Aorta (tissue), 5 donors: ENCODE data around the gene SLCO2B1. TPM values are rescaled to one million over a fixed set of nuclear protein-coding genes. Genes with fewer than 3 reads are reported as not detected.
A peak's percentile ranks its signal among the peaks of the same experiment; 100 is the strongest.

Experiments used
- ATAC-seq: fragments of 200-7000 bp; cut with Tn5 transposase; one replicate; pipeline ENCODE4 v1.9.1; 2022; ENCODE audit warnings: moderate library complexity; ENCODE audit not compliant: low FRiP score
- DNase-seq, 2 donors: peaks; one replicate each; pipeline ENCODE4 v3.0.0-alpha.2; 2020
- H3K27ac ChIP-seq, 2 donors: one replicate each; pipeline ENCODE4 v1.5.1; 2013; ENCODE audit warnings: low read length in 2 of 2, mild to moderate bottlenecking in 2 of 2, moderate library complexity in 2 of 2, control low read depth in 1 of 2, inconsistent platforms in 1 of 2, low read depth in 1 of 2
- H3K27me3 ChIP-seq, 2 donors: one replicate each; pipeline ENCODE4 v1.6.1; 2013; ENCODE audit warnings: control low read depth in 1 of 2, low read length in 1 of 2, mild to moderate bottlenecking in 1 of 2, moderate library complexity in 1 of 2; ENCODE audit not compliant: insufficient read depth in 2 of 2, control insufficient read depth in 1 of 2
- H3K36me3 ChIP-seq, 2 donors: one replicate each; pipeline ENCODE4 v1.6.1; 2013; ENCODE audit warnings: control low read depth in 1 of 2, low read length in 1 of 2, mild to moderate bottlenecking in 1 of 2; ENCODE audit not compliant: insufficient read depth in 2 of 2, control insufficient read depth in 1 of 2
- H3K4me1 ChIP-seq, 2 donors: one replicate each; pipeline ENCODE4 v1.6.1; 2013; ENCODE audit warnings: low read length in 2 of 2, control low read depth in 1 of 2, mild to moderate bottlenecking in 1 of 2, moderate library complexity in 1 of 2; ENCODE audit not compliant: insufficient read depth in 2 of 2, control insufficient read depth in 1 of 2
- H3K4me3 ChIP-seq, 2 donors: one replicate each; pipeline ENCODE4 v1.5.1; 2013; ENCODE audit warnings: low read length in 2 of 2, control low read depth in 1 of 2, mild to moderate bottlenecking in 1 of 2
- H3K9me3 ChIP-seq: one replicate; pipeline ENCODE4 v1.6.1; 2013; ENCODE audit warnings: mild to moderate bottlenecking, low read length; ENCODE audit not compliant: control insufficient read depth
- WGBS, 2 donors: extraction: QIAGEN DNeasy Blood & Tissue Kit; methylation state at CpG; one replicate each; pipeline ENCODE4 v1.1.7; 2013; 5-methylcytosine and 5-hydroxymethylcytosine counted together
- intact Hi-C, 2 donors: fragments of 100-400 bp; cut with DNase I; formaldehyde crosslinking; loops; one replicate each; pipeline versions ENCODE4 v1.14.2 to v1.15.0; 2022
- polyA plus RNA-seq, 2 donors: library from polyadenylated mRNA; stranded (reverse); fragments of 200-250 nt; gene quantifications; one replicate each; pipeline ENCODE4 v1.2.3, GENCODE V29; 2013
- total RNA-seq, 2 donors: library from RNA; stranded (reverse); fragmentation: NEBNext Ultra II Directional; extraction: Animal tissue kit (Norgen Biotek cat#: 25700); gene quantifications; one replicate each; pipeline ENCODE4 v1.2.1, GENCODE V29; 2021
- donor health status: healthy with polysubstance abuse.
- donor health status: Bipolar disorder and iron deficiency.
- donor health status: DM: no; HTN: no; CAD: no.
- donor health status: DM: no; HTN: no; CAD: no.
- donor health status: DM: yes; HTN: yes; CAD: no.

The SLCO2B1 gene
- total and polyA plus RNA-seq, 4 donors, result 3.3 to 144 (median 48.3) TPM

- no peaks in the 10 kb centered on the region for H3K36me3 ChIP-seq
- intact Hi-C loops, result no loop called here
- DNase-seq (peak; percentile 91 to 94), ATAC-seq (peak; percentile 84)
- no peaks in the 10 kb centered on the region for H3K4me1 ChIP-seq
- no peaks in the 10 kb centered on the region for H3K27me3 ChIP-seq
- no peak overlapping the region for H3K27ac ChIP-seq
- WGBS, 2 donors, result 37 to 40% methylated on average over 9 of the region's 9 CpGs
- no peak overlapping the region for H3K4me3 ChIP-seq
- H3K9me3 ChIP-seq, result no peaks in the 10 kb centered on the region
Observed at GRCh38 chr11:75204685-75205563, 54.0 kb downstream of the SLCO2B1 start.

GRCh38 chr11:75205564-75206020, 54.7 kb downstream of the SLCO2B1 start:
- no peak overlapping the region for H3K4me3 ChIP-seq
- no peaks in the 10 kb centered on the region for H3K9me3 ChIP-seq
- DNase-seq (no peak), ATAC-seq (no peak)
- intact Hi-C loops, result no loop called here
- H3K36me3 ChIP-seq, result no peaks in the 10 kb centered on the region
- 62 to 69% methylated on average over 5 of the region's 5 CpGs for WGBS, 2 donors
- H3K4me1 ChIP-seq, result no peaks in the 10 kb centered on the region
- H3K27ac ChIP-seq, result no peak overlapping the region
- no peaks in the 10 kb centered on the region for H3K27me3 ChIP-seq

GRCh38 chr11:75208446-75208845, 57.5 kb downstream of the SLCO2B1 start:
- no peaks in the 10 kb centered on the region for H3K27me3 ChIP-seq

GRCh38 chr11:75212411-75212810, 61.5 kb downstream of the SLCO2B1 start:
- Histone ChIP-seq H3K9me3 (peaks cover 4% of the 10 kb centered on the region), H3K27me3 (no peaks in the 10 kb centered on the region), H3K4me3 (no peak overlapping the region), H3K36me3 (no peaks in the 10 kb centered on the region), H3K27ac (no peak overlapping the region), H3K4me1 (no peaks in the 10 kb centered on the region)
- DNase-seq (no peak), ATAC-seq (no peak)
- 76 to 78% methylated on average over 5 of the region's 5 CpGs for WGBS, 2 donors
- intact Hi-C loops, result no loop called here

More at GRCh38 chr11:75208446-75208845, 57.5 kb downstream of the SLCO2B1 start:
- ATAC-seq (no peak), DNase-seq (no peak)
- Histone ChIP-seq H3K4me3 (no peak overlapping the region), H3K27ac (no peak overlapping the region), H3K9me3 (peaks cover 4% of the 10 kb centered on the region), H3K36me3 (no peaks in the 10 kb centered on the region), H3K4me1 (no peaks in the 10 kb centered on the region)
- intact Hi-C loops, result no loop called here
- WGBS, 2 donors, result 47% methylated on average over 2 of the region's 2 CpGs

- H3K4me1 ChIP-seq, result no peaks in the 10 kb centered on the region
- 1 to 3% methylated on average over 8 of the region's 8 CpGs for WGBS, 2 donors
- intact Hi-C loops, result no loop called here
- no peaks in the 10 kb centered on the region for H3K27me3 ChIP-seq
- H3K36me3 ChIP-seq, result no peaks in the 10 kb centered on the region
- ATAC-seq (no peak), DNase-seq (peak; percentile 87 to 89)
- peaks cover 4% of the 10 kb centered on the region for H3K9me3 ChIP-seq
- H3K27ac ChIP-seq, result no peak overlapping the region
- no peak overlapping the region for H3K4me3 ChIP-seq
Observed at GRCh38 chr11:75214411-75214821, 63.5 kb downstream of the SLCO2B1 start.

GRCh38 chr11:75214843-75215242, 63.9 kb downstream of the SLCO2B1 start:
- Histone ChIP-seq H3K36me3 (no peaks in the 10 kb centered on the region), H3K27me3 (no peaks in the 10 kb centered on the region), H3K27ac (no peak overlapping the region), H3K9me3 (peaks cover 4% of the 10 kb centered on the region), H3K4me3 (no peak overlapping the region), H3K4me1 (no peaks in the 10 kb centered on the region)
- DNase-seq (no peak), ATAC-seq (no peak)
- intact Hi-C loops, result no loop called here

- H3K9me3 ChIP-seq, result no peaks in the 10 kb centered on the region
- no peak overlapping the region for H3K27ac ChIP-seq
- ATAC-seq, result no peak
- WGBS, 2 donors, result 41 to 48% methylated on average over 2 of the region's 2 CpGs
- DNase-seq, result peak in 1 of 2 donors; percentile 19
- no peaks in the 10 kb centered on the region for H3K4me1 ChIP-seq
- H3K4me3 ChIP-seq, result no peak overlapping the region
- intact Hi-C loops, result no loop called here
- no peaks in the 10 kb centered on the region for H3K36me3 ChIP-seq
- H3K27me3 ChIP-seq, result no peaks in the 10 kb centered on the region
Observed at GRCh38 chr11:75219869-75220268, 69.0 kb downstream of the SLCO2B1 start.

- no peak overlapping the region for H3K27ac ChIP-seq
- ATAC-seq (no peak), DNase-seq (peak in 1 of 2 donors; percentile 43)
- H3K27me3 ChIP-seq, result no peaks in the 10 kb centered on the region
- no peak overlapping the region for H3K4me3 ChIP-seq
- intact Hi-C loops, result no loop called here
- no peaks in the 10 kb centered on the region for H3K9me3 ChIP-seq
- WGBS, 2 donors, result 39 to 46% methylated on average over 5 of the region's 5 CpGs
- H3K36me3 ChIP-seq, result no peaks in the 10 kb centered on the region
- H3K4me1 ChIP-seq, result no peaks in the 10 kb centered on the region
Observed at GRCh38 chr11:75223954-75224643, 73.2 kb downstream of the SLCO2B1 start.
